Occipital lobe (tissue), 2 donors: ENCODE results near the gene MTERF2. TPM values are rescaled to one million over a fixed set of nuclear protein-coding genes. Genes with fewer than 3 reads are reported as not detected.
"Not testable (repeated sequence)": the region's sequence is repeated elsewhere in the genome, so short reads cannot be mapped to it uniquely, and the experiment has no call there.

Source experiments
- DNase-seq: peaks from one replicate; lab custom pipeline; 2025; lab: John Stamatoyannopoulos, UW
- total RNA-seq: library from RNA; depleted of rRNA; stranded (reverse); fragments of >200 nt; gene quantifications from one replicate; pipeline ENCODE4 v1.2.3, GENCODE V29; 2014

Gene MTERF2
- 15.8 TPM for total RNA-seq

GRCh38 chr12:106986625-106987389 is at the start of gene MTERF2:
MTERF2 (minus strand) TSS chr12:106987146; CDS start chr12:106978714, 8,432 bp downstream.
- DNase-seq, result peak; percentile 95

- no peak for DNase-seq
Measured at GRCh38 chr12:107035733-107036132, 48.8 kb upstream of the MTERF2 start.

GRCh38 chr12:107033758-107034739 is 47.1 kb upstream of the MTERF2 start:
- no peak for DNase-seq

- no peak for DNase-seq
Measured at GRCh38 chr12:107032266-107032665, 45.3 kb upstream of the MTERF2 start.

- no peak for DNase-seq
Measured at GRCh38 chr12:107031061-107031460, 44.1 kb upstream of the MTERF2 start.

- no peak for DNase-seq
Measured at GRCh38 chr12:107029081-107029480, 42.1 kb upstream of the MTERF2 start.

- no peak for DNase-seq
Measured at GRCh38 chr12:107027636-107028053, 40.7 kb upstream of the MTERF2 start.

- no peak for DNase-seq
Measured at GRCh38 chr12:107026806-107027635, 40.1 kb upstream of the MTERF2 start.

GRCh38 chr12:107026356-107026755 is 39.4 kb upstream of the MTERF2 start:
- not testable (repeated sequence) for DNase-seq

- DNase-seq, result no peak
Measured at GRCh38 chr12:107025671-107026070, 38.7 kb upstream of the MTERF2 start.

- DNase-seq, result no peak
Measured at GRCh38 chr12:107019546-107019945, 32.6 kb upstream of the MTERF2 start.

GRCh38 chr12:107017042-107017441 is 30.1 kb upstream of the MTERF2 start:
- DNase-seq, result no peak

GRCh38 chr12:107014055-107014454 is 27.1 kb upstream of the MTERF2 start:
- DNase-seq, result no peak

GRCh38 chr12:107012736-107013425 is 25.9 kb upstream of the MTERF2 start:
- DNase-seq, result no peak

GRCh38 chr12:107011519-107011918 is 24.6 kb upstream of the MTERF2 start:
- no peak for DNase-seq

GRCh38 chr12:107007411-107007810 is 20.5 kb upstream of the MTERF2 start:
- DNase-seq, result no peak

GRCh38 chr12:107002665-107003064 is 15.7 kb upstream of the MTERF2 start:
- DNase-seq, result not testable (repeated sequence)

- no peak for DNase-seq
Measured at GRCh38 chr12:106999446-106999845, 12.5 kb upstream of the MTERF2 start.

GRCh38 chr12:106997916-106998315 is 11.0 kb upstream of the MTERF2 start:
- DNase-seq, result no peak

GRCh38 chr12:106996102-106996501 is 9.2 kb upstream of the MTERF2 start:
- DNase-seq, result not testable (repeated sequence)
